KG1 (cell line): Measurements from ENCODE around the gene MAGEA4.
"Not testable (repeated sequence)": the region's sequence is repeated elsewhere in the genome, so short reads cannot be mapped to it uniquely, and the experiment has no call there.

Experiments used
- DNase-seq: peaks from one replicate; lab custom pipeline; 2025; lab: John Stamatoyannopoulos, UW

Gene MAGEA4

GRCh38 chrX:151912780-151913179, at the start of gene MAGEA4:
MAGEA4 (plus strand) TSS chrX:151912889; CDS start chrX:151923665, 10,776 bp downstream.
- no peak for DNase-seq

GRCh38 chrX:151870602-151871001, 42.1 kb upstream of the MAGEA4 start:
- DNase-seq: no peak

- no peak for DNase-seq
These were observed 41.4 kb upstream of the MAGEA4 start for GRCh38 chrX:151871244-151871643.

- DNase-seq: no peak
These were observed 39.6 kb upstream of the MAGEA4 start for GRCh38 chrX:151873096-151873495.

- no peak for DNase-seq
These were observed 37.2 kb upstream of the MAGEA4 start for GRCh38 chrX:151875270-151876026.

- DNase-seq: no peak
These were observed 34.1 kb upstream of the MAGEA4 start for GRCh38 chrX:151878574-151878973.

GRCh38 chrX:151879856-151880255, 32.8 kb upstream of the MAGEA4 start:
- no peak for DNase-seq

GRCh38 chrX:151880895-151881294, 31.8 kb upstream of the MAGEA4 start:
- DNase-seq: no peak

- no peak for DNase-seq
These were observed 23.3 kb upstream of the MAGEA4 start for GRCh38 chrX:151889421-151889820.

- DNase-seq: no peak
These were observed 15.8 kb upstream of the MAGEA4 start for GRCh38 chrX:151896734-151897474.

GRCh38 chrX:151899622-151900021, 13.1 kb upstream of the MAGEA4 start:
- DNase-seq: no peak

GRCh38 chrX:151901826-151902225, 10.9 kb upstream of the MAGEA4 start:
- DNase-seq: no peak

- DNase-seq: no peak
These were observed 9.7 kb upstream of the MAGEA4 start for GRCh38 chrX:151902813-151903591.

- DNase-seq: no peak
These were observed 7.7 kb upstream of the MAGEA4 start for GRCh38 chrX:151904989-151905388.

- no peak for DNase-seq
These were observed 468 bp upstream of the MAGEA4 start for GRCh38 chrX:151912221-151912620.

- not testable (repeated sequence) for DNase-seq
These were observed 6.0 kb downstream of the MAGEA4 start for GRCh38 chrX:151918736-151919135.

GRCh38 chrX:151919610-151920009, 6.9 kb downstream of the MAGEA4 start:
- no peak for DNase-seq

- no peak for DNase-seq
These were observed 7.4 kb downstream of the MAGEA4 start for GRCh38 chrX:151920101-151920500.

- DNase-seq: no peak
These were observed 7.8 kb downstream of the MAGEA4 start for GRCh38 chrX:151920530-151920929.

GRCh38 chrX:151921292-151921691, 8.6 kb downstream of the MAGEA4 start:
- no peak for DNase-seq

- no peak for DNase-seq
These were observed 9.2 kb downstream of the MAGEA4 start for GRCh38 chrX:151921866-151922265.

GRCh38 chrX:151922692-151923091, 10.0 kb downstream of the MAGEA4 start:
- no peak for DNase-seq

- no peak for DNase-seq
These were observed 11.0 kb downstream of the MAGEA4 start for GRCh38 chrX:151923648-151924047.
